Fibroblast of skin of left biceps (primary cell): ENCODE measurements around the gene MAPKAP1.

Experiments used
- DNase-seq, 2 experiments: peaks; one replicate each; pipeline ENCODE4 v3.0.0-alpha.2; 2013; ENCODE audit warnings: low read depth in 2 of 2

MAPKAP1 gene

DNA sequence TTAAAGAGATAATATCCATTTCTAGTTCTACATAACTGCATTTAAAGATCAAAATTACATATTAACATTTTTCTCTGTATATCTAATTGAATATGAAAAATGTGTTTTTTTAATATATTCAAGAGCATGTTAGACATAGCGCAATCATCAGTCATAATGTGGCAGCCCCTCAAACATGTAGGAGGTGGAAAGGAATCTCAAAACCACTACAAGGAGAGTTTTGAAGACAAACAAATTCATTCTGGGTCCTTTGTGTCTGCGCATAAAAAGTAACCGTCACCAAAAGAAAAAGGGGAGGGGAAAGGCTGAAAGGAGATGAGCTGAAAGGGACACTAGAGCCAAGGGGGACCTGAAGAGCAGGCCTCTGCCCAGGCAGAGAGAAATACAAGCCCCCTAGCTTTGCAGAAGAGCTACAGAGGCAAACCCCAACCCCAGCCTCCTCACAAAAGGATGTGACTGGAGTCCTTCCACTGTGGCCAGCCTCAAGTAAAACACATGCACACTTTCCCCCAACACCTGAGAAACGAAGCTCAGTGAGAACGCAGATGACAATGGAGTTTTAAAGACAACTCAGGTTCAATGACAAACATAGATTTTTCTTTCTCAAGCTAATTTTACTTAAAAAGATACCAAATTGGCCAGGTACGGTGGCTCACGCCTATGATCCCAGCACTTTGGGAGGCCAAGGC lies 62.0 kb downstream of the MAPKAP1 start:
- no peak for DNase-seq

GRCh38 chr9:125642311-125642710 lies 64.7 kb downstream of the MAPKAP1 start:
- no peak for DNase-seq

DNA sequence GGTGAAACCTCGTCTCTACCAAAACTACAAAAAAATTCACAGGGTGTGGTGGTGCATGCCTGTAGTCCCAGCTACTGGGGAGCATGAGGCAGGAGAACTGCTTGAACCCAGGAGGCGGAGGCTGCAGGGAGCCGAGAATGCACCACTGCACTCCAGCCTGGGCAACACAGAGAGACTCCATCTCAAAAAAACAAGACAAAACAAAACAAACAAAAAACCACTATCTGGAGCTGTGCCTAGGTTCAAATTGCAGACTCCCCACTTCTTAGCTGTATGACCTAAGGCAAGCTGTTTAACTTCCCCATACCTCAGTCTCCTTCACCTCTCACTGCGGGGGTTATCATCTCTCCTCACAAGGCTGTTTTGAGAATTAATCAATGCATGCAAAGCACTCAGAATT lies 68.0 kb downstream of the MAPKAP1 start:
- no peak for DNase-seq

DNA sequence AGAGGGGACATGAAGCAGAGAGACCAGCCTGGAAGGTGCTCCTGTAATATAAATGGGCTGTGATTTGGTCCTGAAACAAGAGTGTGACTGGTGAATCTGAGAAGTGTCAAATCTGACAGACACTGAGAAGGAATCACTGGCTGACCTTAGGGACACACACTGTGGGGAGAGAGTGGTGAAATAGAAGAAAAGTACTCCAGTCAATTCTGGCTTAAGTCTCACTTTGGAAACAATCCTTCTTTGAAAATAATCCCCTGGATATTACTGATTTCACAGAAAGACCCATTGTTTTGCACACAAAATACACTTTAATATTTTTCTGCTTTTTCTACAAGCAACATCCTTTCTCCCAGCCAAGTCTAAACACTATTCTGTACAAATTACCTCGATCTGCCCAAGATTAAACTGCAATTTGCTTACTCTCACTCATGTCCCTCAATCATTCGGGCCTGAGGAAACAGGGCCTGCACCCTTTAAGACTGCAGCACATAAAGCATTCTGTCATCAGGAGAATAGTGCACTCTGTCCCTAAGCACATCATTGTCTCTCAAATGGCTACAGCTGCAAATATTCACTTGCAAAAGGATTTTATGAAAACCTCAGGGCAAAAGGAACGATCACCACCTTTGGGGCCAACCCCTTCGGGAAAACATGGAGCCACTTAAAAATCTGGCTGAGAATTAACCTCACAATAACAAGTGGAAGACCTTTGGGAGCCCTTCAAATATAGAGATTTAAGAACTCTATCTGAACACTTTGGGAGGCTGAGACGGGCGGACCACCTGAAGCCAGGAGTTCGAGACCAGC lies 68.6 kb downstream of the MAPKAP1 start:
- no peak for DNase-seq

GRCh38 chr9:125637241-125637640 lies 69.8 kb downstream of the MAPKAP1 start:
- DNase-seq, result no peak

DNA sequence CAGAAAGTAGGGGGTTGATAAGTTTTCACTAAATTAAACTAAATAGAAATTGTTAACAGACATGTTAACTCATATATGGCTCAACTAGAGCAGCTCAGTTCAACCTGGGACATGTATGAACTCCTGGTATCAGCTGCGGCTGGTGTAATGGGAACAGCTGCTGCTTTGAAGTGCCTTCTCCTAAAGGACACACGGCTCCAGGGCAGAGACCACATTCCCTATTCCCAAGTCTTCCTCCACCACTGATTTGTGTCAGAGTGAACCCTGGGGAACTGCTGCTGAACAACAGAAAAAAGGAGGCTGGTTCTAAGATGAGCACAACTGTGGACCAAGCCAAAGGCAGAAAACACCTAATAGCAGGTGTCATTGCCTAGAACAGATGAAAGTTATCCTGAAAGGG lies 71.1 kb downstream of the MAPKAP1 start:
- DNase-seq, result no peak

DNA sequence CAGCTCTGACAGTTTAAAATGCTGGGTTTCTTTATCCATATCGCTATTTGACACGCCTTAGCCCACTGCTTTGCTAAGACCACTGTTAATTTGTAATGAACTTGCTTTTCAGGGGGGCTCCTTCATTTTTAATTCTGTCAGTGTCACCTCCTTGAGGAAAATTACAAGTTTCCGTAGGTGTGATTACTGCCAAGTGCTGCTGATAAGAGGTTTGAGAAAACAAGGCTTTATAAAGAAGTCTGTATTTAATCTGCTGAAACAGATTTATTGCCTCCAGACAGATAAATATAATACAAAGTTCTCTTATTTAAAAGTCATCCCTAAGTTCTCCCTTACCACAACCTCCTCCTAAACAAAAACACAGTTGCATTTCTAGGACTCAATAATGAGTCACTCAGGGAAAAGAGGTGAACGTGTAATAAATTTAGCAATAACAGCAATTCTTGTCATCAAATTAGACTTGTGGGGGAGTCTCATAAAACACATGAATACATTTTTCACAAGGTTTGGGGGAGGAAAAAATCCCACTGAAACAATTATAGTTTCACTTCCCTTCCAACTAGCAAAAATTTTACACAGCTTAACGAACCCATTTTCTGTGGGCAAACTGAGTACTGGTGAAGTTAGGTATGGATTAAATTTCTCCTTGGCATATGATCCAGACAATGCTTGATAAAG lies 72.8 kb downstream of the MAPKAP1 start:
- peak; percentile 49 to 55 for DNase-seq

- DNase-seq, result no peak
These were observed 73.8 kb downstream of the MAPKAP1 start for GRCh38 chr9:125633116-125633745.

DNA sequence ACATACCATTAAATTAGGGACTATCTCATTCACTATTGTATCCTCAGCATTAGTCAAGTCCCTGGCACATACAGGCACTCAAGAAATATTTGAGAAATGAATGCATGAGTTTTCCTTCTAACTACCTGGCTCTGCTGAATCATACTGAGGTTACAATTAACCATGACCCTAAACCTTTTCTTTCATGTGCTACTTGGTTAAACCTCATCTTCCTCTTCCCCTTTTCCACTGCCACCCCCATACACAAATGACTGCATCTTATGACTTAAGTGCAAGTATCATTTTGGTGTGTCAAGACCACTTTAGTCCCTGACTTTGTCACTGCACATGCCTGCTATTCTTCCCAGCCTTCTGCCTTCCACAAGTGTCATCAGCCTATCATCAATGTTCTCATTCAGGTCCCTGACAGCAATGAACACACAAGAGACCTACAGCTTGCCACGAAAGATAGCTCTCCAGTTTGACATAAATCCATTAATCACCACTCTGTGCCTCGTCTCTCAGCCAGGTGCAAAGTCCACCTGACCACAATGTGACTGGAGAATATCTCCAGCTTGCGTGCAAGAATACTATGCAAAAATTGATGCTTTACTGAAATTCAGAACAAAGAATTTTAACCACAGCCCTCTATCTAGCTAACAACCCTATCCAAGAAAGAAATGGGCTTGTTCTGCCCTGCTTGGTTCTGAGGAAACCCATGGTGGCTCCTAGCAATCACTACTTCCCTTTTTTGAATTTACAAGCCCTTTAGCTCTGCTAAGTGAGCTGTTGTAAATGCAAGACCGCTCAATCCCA lies 74.5 kb downstream of the MAPKAP1 start:
- DNase-seq, result no peak

- DNase-seq, result no peak
These were observed 75.5 kb downstream of the MAPKAP1 start for GRCh38 chr9:125631391-125632085.

DNA sequence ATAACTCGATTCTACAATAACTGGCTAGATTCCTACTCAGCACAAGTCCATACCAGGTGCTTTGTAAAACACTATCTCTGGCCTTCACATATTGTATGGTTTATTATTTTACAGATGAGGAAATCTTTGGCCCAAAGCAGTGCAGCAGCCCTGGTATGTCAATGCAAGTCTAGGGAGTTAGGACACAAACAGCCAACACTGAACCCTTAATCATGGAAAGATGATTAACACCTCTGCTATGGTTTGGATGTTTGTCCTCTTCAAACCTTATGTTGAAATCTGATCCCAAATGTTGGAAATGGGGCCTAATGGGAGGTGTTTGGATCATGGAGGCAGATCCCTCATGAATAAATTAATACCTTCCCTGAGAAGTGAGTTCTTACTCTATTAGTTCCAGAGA lies 76.6 kb downstream of the MAPKAP1 start:
- DNase-seq, result no peak

GRCh38 chr9:125629446-125629845 lies 77.6 kb downstream of the MAPKAP1 start:
- no peak for DNase-seq

- DNase-seq, result no peak
These were observed 80.8 kb downstream of the MAPKAP1 start for GRCh38 chr9:125626187-125626586.

DNA sequence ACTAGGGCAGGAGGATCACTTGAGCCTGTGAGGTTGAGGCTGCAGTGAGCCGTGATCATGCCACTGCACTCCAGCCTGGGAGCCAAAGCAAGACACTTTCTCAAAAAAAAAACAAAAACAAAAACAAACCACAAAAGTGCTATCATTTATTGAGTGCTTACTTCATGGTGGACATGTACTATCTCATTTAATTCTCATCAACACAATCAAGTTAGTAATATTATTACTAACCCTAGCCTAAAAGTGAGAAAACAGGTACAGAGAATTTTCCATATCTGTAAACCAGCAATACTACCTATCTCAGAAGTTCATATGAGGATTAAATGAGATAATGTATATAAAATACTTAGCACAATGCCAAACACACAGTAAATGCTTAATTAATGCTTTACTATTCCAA lies 85.8 kb downstream of the MAPKAP1 start:
- DNase-seq, result no peak

GRCh38 chr9:125620216-125620615 lies 86.8 kb downstream of the MAPKAP1 start:
- no peak for DNase-seq

- DNase-seq, result no peak
These were observed 89.9 kb downstream of the MAPKAP1 start for GRCh38 chr9:125617087-125617486.

DNA sequence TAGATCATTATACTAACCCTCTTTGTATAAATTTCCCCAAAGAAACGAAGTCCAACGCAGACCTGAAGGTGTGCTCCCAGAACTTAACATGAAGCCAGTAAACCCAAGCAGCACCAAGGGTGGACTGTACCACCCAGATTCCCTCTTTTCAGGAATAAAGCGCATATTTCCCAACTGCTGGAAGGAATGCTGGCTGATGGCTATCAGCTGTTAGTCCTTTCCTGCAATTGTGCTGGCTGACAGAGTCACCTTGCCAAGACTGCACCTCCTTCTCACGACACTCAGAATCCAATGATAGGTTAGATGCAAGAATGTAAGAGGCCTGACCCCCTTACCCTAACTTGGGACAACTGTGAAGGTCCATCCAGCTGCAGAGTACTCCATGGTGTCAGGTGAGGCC lies 93.9 kb downstream of the MAPKAP1 start:
- DNase-seq, result no peak

DNA sequence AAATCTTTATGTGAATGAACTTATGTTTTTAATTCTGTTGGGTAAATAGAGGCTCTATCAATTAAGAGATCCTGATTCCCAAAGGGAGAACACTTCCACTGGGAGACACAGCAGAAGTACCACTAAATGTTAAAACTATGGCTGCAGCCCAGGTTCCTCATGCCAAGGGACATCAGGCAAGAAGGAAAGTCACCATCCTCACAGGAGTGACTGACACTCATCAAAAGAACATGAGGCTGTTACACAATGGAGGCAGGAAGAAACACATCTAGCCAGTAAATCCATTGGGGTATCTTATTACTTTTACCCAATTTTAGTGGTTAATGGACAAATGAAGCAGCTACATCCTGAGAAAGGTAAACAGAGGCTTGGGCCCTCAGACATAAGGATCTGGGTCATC lies 94.4 kb downstream of the MAPKAP1 start:
- DNase-seq, result no peak

GRCh38 chr9:125611121-125611765 lies 95.8 kb downstream of the MAPKAP1 start:
- no peak for DNase-seq

DNA sequence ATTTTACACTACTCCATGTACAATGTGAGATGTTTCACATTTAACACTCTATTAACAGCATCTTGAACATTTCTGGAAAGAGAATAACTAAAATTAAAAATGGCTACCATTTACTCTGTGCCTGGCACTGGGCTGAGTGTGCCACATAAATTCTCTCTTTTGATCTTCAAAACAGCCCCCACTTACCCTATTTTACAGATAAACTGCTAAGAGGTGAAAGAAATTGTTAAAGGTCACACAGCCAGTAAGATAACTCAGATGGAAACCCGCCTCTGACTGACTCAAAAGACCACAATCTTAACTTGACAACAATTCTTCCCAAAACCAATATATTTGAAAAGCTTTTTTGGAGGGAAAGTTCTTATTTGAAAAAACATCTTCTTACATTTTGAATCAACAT lies 97.3 kb downstream of the MAPKAP1 start:
- DNase-seq, result no peak
